ENCODE data around the gene C1orf50. TPM values are rescaled to one million over a fixed set of nuclear protein-coding genes. Genes with fewer than 3 reads are reported as not detected.

Gene C1orf50
- total RNA-seq, 1 experiment from 2014 or later = 7.7 TPM

DNA sequence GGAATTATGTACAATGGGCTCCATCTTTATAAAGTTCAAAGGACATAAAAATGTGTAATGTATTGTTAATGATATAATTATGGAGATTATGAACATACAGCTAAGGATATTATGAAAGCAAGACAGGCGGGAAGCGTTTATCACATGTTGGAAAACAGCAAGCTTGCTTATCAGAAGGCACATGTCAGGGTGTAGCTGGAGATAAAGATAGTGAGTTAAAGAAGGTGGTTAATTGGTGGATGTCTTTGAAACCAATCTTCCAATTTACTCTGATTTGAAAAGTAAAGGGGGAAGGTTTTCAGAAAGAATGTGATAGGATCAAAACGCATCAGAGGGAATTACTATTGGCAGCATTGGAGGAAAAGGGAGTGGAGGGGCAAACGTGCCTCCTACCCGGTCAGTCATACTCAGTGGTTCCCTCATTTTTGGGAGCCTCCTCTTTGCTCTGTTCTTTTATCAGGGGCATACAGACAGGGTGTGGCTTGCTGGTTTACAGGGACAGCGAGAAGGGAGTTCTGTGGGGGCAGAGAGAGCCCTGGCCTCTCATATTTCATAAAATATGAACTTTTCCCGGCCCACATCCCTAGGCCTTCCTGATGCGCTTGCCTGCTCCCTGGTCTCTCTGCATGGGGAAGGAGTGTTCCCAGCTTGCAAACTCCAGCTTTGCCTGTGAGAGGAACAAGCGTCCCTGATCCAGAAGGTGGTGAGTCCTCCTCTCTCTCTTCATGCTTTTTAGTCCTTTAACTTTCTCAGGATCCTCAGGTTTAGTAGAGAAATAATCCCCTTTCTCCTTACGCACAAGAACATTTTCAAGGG lies 58.2 kb downstream of the C1orf50 start:
- peak overlapping the region in 1 of 3 experiments; percentile 40; a peak in 2 of 7 replicates for H3K27ac Mint-ChIP-seq
- Histone ChIP-seq H2AK5ac (ENCODE audit: insufficient read length, low read length) (no peak overlapping the region), H3K23ac (ENCODE audit: insufficient read length, low read depth, low read length) (no peak overlapping the region), H3K27ac (ENCODE audit: insufficient read length, low read depth, low read length) (no peak overlapping the region), H4K8ac (replicated peaks; ENCODE audit: insufficient read length, low read depth, low read length) (no peak overlapping the region), H4K91ac (ENCODE audit: insufficient read length, low read depth, low read length) (no peak overlapping the region), H2BK20ac (ENCODE audit: low read depth, low read length, poor library complexity, severe bottlenecking) (no peak overlapping the region), H3K18ac (ENCODE audit: insufficient read length, low read depth, low read length) (no peak overlapping the region), H4K5ac (ENCODE audit: insufficient read length, low read depth, low read length) (no peak overlapping the region), H3K56ac (ENCODE audit: insufficient read length, low read depth, low read length) (no peak overlapping the region), H3K14ac (ENCODE audit: insufficient read depth, low read length) (no peak overlapping the region), H3K9ac (ENCODE audit: extremely low read depth, insufficient read length, low read length) (no peak overlapping the region), H2AFZ (ENCODE audit: low read length) (no peak overlapping the region), H3K79me2 (ENCODE audit: insufficient read depth, low read length) (no peaks in the 10 kb centered on the region; the same call in 1 of the 2 replicates), H3K4ac (ENCODE audit: low read depth, low read length) (no peak overlapping the region), H2BK15ac (ENCODE audit: low read depth, low read length) (no peak overlapping the region), H3K27me3 (ENCODE audit: insufficient read depth, low read length) (no peaks in the 10 kb centered on the region), H2BK12ac (ENCODE audit: insufficient read length, low read depth, low read length) (no peak overlapping the region), H3K4me1 (ENCODE audit: insufficient read depth, low read length) (no peaks in the 10 kb centered on the region; the same call in 1 of the 2 replicates), H3T11ph (ENCODE audit: low read length) (no peak overlapping the region), H3K79me1 (ENCODE audit: insufficient read depth, low read depth, low read length, poor library complexity, severe bottlenecking) (no peaks in the 10 kb centered on the region), H3K9me3 (ENCODE audit: control insufficient read depth, low read depth, low read length) (no peaks in the 10 kb centered on the region), H3K23me2 (ENCODE audit: insufficient read length, low read depth, low read length, poor library complexity, severe bottlenecking) (no peaks in the 10 kb centered on the region), H2BK120ac (ENCODE audit: low read depth, low read length, poor library complexity, severe bottlenecking) (no peak overlapping the region), H3K4me2 (ENCODE audit: insufficient read depth, insufficient read length, low read length) (no peak overlapping the region), H2BK5ac (ENCODE audit: insufficient read length, low read length) (no peak overlapping the region), H4K20me1 (ENCODE audit: control insufficient read depth, insufficient read depth, insufficient read length) (no peaks in the 10 kb centered on the region)
- no peaks in the 10 kb centered on the region for H3K9me3 Mint-ChIP-seq
- no peak overlapping the region for H3K4me3 Mint-ChIP-seq
- H3K36me3 Mint-ChIP-seq (ENCODE audit: insufficient read depth in 1 of 3, low read depth in 3 of 3) = no peaks in the 10 kb centered on the region; a peak in 1 of 7 replicates
- no peaks in the 10 kb centered on the region for H3K27me3 Mint-ChIP-seq (ENCODE audit: low read depth)
- TF ChIP-seq, protein P1, sequence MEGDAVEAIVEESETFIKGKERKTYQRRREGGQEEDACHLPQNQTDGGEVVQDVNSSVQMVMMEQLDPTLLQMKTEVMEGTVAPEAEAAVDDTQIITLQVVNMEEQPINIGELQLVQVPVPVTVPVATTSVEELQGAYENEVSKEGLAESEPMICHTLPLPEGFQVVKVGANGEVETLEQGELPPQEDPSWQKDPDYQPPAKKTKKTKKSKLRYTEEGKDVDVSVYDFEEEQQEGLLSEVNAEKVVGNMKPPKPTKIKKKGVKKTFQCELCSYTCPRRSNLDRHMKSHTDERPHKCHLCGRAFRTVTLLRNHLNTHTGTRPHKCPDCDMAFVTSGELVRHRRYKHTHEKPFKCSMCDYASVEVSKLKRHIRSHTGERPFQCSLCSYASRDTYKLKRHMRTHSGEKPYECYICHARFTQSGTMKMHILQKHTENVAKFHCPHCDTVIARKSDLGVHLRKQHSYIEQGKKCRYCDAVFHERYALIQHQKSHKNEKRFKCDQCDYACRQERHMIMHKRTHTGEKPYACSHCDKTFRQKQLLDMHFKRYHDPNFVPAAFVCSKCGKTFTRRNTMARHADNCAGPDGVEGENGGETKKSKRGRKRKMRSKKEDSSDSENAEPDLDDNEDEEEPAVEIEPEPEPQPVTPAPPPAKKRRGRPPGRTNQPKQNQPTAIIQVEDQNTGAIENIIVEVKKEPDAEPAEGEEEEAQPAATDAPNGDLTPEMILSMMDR (conservative IDR thresholded peaks at IDR 0.05) = no peak
- DNase-seq = no peak
- peaks cover 17% of the 10 kb centered on the region in 2 experiments for H3K4me1 Mint-ChIP-seq
- WGBS (ENCODE audit: extremely low coverage, insufficient read length, low lambda C conversion rate) = no CpG with 5 or more reads among the region's 10 CpGs

Other genes starting within 250 kb of the C1orf50 start
- 87.5 and 89.3 TPM in 2 replicates for gene PPIH, start 108.8 kb upstream of the C1orf50 start, total RNA-seq (2021)
- gene YBX1, start 84.8 kb upstream of the C1orf50 start, total RNA-seq (2021) = 1,019 and 1,029 TPM in 2 replicates
- 11.1 and 12.5 TPM in 2 replicates for gene CLDN19, start 27.0 kb upstream of the C1orf50 start, total RNA-seq (2021)
- 43.3 and 47.1 TPM in 2 replicates for gene P3H1, start 221 bp upstream of the C1orf50 start, total RNA-seq (2021)
- 0.17 and 0.44 TPM in 2 replicates for gene TMEM269, start 17.7 kb downstream of the C1orf50 start, total RNA-seq (2021)
- gene ERMAP, start 49.9 kb downstream of the C1orf50 start, total RNA-seq (2021) = 4.3 and 4.5 TPM in 2 replicates
- gene SVBP, start 50.1 kb downstream of the C1orf50 start, total RNA-seq (2021) = 37.9 and 41.3 TPM in 2 replicates
- gene ZNF691, start 79.4 kb downstream of the C1orf50 start, total RNA-seq (2021) = 18.6 and 20.1 TPM in 2 replicates
- gene SLC2A1, start 191.6 kb downstream of the C1orf50 start, total RNA-seq (2021) = 186 and 187 TPM in 2 replicates